Transverse colon (tissue), 4 donors: ENCODE results near the gene TSPAN10.

ENCODE experiments used
- POLR2A ChIP-seq: fragments of 450-650 bp; IDR thresholded peaks from one replicate; pipeline ENCODE4 v1.6.1; 2016; ENCODE audit warnings: antibody characterized with exemption, mild to moderate bottlenecking, moderate library complexity
- POLR2AphosphoS5 ChIP-seq, 3 donors: sonication (generic); formaldehyde crosslinking; IDR thresholded peaks; one replicate each; pipeline ENCODE4 v1.6.1; 2016; ENCODE audit warnings: antibody characterized with exemption in 3 of 3
- TF ChIP-seq, protein P1 (sequence below), 5 experiments: fragments of 200-600 bp in 3 of 5; fragments of 450-650 bp in 2 of 5; sonication (generic) in 3 of 5; IDR thresholded peaks; 1 replicate in 2 of 5; 2 replicates in 3 of 5; pipeline ENCODE4 v1.5.1; 2016 to 2017; ENCODE audit warnings: antibody characterized with exemption in 5 of 5, inconsistent platforms in 3 of 5, mild to moderate bottlenecking in 2 of 5, moderate library complexity in 1 of 5

DNA sequence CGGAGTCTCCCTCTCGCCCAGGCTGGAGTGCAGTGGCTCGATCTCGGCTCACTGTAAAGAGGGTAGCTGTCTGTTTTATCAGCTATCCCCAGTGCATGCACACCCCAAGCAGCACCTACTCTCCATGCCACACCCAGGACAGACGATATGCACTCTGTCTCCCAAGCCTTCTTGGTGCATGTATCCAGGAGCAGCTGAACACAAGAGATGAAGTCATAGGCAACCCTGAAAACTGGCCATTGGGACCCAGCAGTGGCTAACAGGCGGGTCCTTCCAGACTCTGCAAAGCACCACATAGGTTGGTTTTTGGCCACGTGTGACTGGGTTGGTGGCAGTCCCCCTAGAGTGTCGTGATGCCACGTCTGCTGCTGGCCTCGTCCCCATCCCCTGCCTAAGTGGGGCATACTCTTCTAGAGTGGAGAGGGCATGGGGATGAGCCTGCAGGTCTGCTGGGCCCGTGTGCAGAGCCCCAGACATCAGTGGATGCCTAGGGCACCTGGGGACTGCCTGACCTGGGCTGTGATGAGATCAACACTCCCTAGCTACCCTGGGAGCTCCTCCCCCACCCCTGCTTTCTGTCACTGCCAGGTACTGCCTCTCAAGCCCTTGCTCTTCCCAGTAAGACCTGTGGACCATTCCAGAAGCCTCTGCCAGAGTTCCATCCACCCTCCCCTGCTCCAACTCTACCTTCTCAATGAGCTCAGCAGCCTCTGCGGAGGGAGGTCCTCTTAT is 10.0 kb downstream of the TSPAN10 start:
- TF ChIP-seq POLR2A (no peak), POLR2AphosphoS5 (IDR thresholded peaks at IDR 0.05) (no peak)
- TF ChIP-seq, protein P1, sequence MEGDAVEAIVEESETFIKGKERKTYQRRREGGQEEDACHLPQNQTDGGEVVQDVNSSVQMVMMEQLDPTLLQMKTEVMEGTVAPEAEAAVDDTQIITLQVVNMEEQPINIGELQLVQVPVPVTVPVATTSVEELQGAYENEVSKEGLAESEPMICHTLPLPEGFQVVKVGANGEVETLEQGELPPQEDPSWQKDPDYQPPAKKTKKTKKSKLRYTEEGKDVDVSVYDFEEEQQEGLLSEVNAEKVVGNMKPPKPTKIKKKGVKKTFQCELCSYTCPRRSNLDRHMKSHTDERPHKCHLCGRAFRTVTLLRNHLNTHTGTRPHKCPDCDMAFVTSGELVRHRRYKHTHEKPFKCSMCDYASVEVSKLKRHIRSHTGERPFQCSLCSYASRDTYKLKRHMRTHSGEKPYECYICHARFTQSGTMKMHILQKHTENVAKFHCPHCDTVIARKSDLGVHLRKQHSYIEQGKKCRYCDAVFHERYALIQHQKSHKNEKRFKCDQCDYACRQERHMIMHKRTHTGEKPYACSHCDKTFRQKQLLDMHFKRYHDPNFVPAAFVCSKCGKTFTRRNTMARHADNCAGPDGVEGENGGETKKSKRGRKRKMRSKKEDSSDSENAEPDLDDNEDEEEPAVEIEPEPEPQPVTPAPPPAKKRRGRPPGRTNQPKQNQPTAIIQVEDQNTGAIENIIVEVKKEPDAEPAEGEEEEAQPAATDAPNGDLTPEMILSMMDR (IDR thresholded peaks at IDR 0.05), result no peak
